Body of pancreas (tissue), 4 donors: ENCODE results near the gene SH3GL1.

Experiments
- CTCF ChIP-seq, 7 experiments: fragments of 450-650 bp in 4 of 7; fragments of 200-600 bp in 3 of 7; sonication (generic) in 3 of 7; IDR thresholded peaks; one replicate each; pipeline ENCODE4 v1.5.1; 2016 to 2019; ENCODE audit warnings: antibody characterized with exemption in 7 of 7
- POLR2A ChIP-seq, 3 donors: fragments of 450-650 bp; IDR thresholded peaks; one replicate each; pipeline ENCODE4 v1.6.1; 2016; ENCODE audit warnings: antibody characterized with exemption in 3 of 3, mild to moderate bottlenecking in 2 of 3

GRCh38 chr19:4367781-4368127 is 32.6 kb downstream of the SH3GL1 start:
- no peak for TF ChIP-seq POLR2A (IDR thresholded peaks at IDR 0.05)
- no peak for TF ChIP-seq CTCF (IDR thresholded peaks at IDR 0.05)
